ENCODE data around the gene NDUFA8.

The NDUFA8 gene

GRCh38 chr9:122192914-122193525 lies 33.4 kb upstream of the NDUFA8 start:
- in situ Hi-C loops (cut with MboI; ENCODE audit: low sequenced_read_pairs), result no loop called here
- H3K4me3 ChIP-seq, result no peak overlapping the region
- H3K9me3 ChIP-seq, result no peaks in the 10 kb centered on the region
- H3K36me3 ChIP-seq (replicated peaks), result no peaks in the 10 kb centered on the region
- H3K27me3 ChIP-seq (ENCODE audit: low read depth), result no peaks in the 10 kb centered on the region
- DNase-seq (ENCODE audit: low spot score in 2 of 2), result no peak
- H3K4me1 ChIP-seq, result peaks cover 8% of the 10 kb centered on the region; the same call in 1 of the 2 replicates

GRCh38 chr9:122192261-122192875 lies 32.8 kb upstream of the NDUFA8 start:
- Histone ChIP-seq H3K27me3 (ENCODE audit: low read depth) (no peaks in the 10 kb centered on the region), H3K9me3 (no peaks in the 10 kb centered on the region), H3K4me1 (peaks cover 8% of the 10 kb centered on the region; the same call in 1 of the 2 replicates), H3K4me3 (no peak overlapping the region), H3K36me3 (replicated peaks) (no peaks in the 10 kb centered on the region)
- peak in 1 of 2 experiments; percentile 50 for DNase-seq (ENCODE audit: low spot score in 2 of 2)
- in situ Hi-C loops (cut with MboI; ENCODE audit: low sequenced_read_pairs), result no loop called here

- H3K27me3 ChIP-seq (ENCODE audit: low read depth), result no peaks in the 10 kb centered on the region
- no peaks in the 10 kb centered on the region for H3K36me3 ChIP-seq (replicated peaks)
- H3K4me1 ChIP-seq, result peaks cover 8% of the 10 kb centered on the region; the same call in 1 of the 2 replicates
- DNase-seq (ENCODE audit: low spot score in 2 of 2), result no peak
- H3K9me3 ChIP-seq, result no peaks in the 10 kb centered on the region
- no peak overlapping the region for H3K4me3 ChIP-seq
- in situ Hi-C loops (cut with MboI; ENCODE audit: low sequenced_read_pairs), result no loop called here
These were observed 32.0 kb upstream of the NDUFA8 start for GRCh38 chr9:122191584-122191983.

- Histone ChIP-seq H3K36me3 (replicated peaks) (no peaks in the 10 kb centered on the region), H3K27me3 (ENCODE audit: low read depth) (no peaks in the 10 kb centered on the region), H3K4me1 (peaks cover 8% of the 10 kb centered on the region; the same call in 1 of the 2 replicates), H3K9me3 (no peaks in the 10 kb centered on the region), H3K4me3 (no peak overlapping the region)
- in situ Hi-C loops (cut with MboI; ENCODE audit: low sequenced_read_pairs), result no loop called here
- DNase-seq (ENCODE audit: low spot score in 2 of 2), result no peak
These were observed 31.2 kb upstream of the NDUFA8 start for GRCh38 chr9:122190597-122191381.

- in situ Hi-C loops (cut with MboI; ENCODE audit: low sequenced_read_pairs), result no loop called here
- no peaks in the 10 kb centered on the region for H3K9me3 ChIP-seq
- no peaks in the 10 kb centered on the region for H3K36me3 ChIP-seq (replicated peaks)
- no peak overlapping the region for H3K4me3 ChIP-seq
- H3K27me3 ChIP-seq (ENCODE audit: low read depth), result peaks cover 6% of the 10 kb centered on the region
- peaks cover 13% of the 10 kb centered on the region; the same call in 1 of the 2 replicates for H3K4me1 ChIP-seq
- no peak for DNase-seq (ENCODE audit: low spot score in 2 of 2)
These were observed 28.8 kb upstream of the NDUFA8 start for GRCh38 chr9:122188369-122188768.

- in situ Hi-C loops (cut with MboI; ENCODE audit: low sequenced_read_pairs), result no loop called here
- H3K4me3 ChIP-seq, result no peak overlapping the region
- H3K27me3 ChIP-seq (ENCODE audit: low read depth), result peaks cover 12% of the 10 kb centered on the region
- H3K36me3 ChIP-seq (replicated peaks), result no peaks in the 10 kb centered on the region
- 0 out of 2 replicates have a peak, but pooled peaks cover 6% of the 10 kb centered on the region for H3K4me1 ChIP-seq
- DNase-seq (ENCODE audit: low spot score in 2 of 2), result no peak
- H3K9me3 ChIP-seq, result no peaks in the 10 kb centered on the region
These were observed 27.3 kb upstream of the NDUFA8 start for GRCh38 chr9:122186777-122187470.

- Histone ChIP-seq H3K4me3 (no peak overlapping the region), H3K27me3 (ENCODE audit: low read depth) (peaks cover 12% of the 10 kb centered on the region), H3K9me3 (no peaks in the 10 kb centered on the region), H3K4me1 (0 out of 2 replicates have a peak, but pooled peaks cover 6% of the 10 kb centered on the region), H3K36me3 (replicated peaks) (no peaks in the 10 kb centered on the region)
- DNase-seq (ENCODE audit: low spot score in 2 of 2), result no peak
- in situ Hi-C loops (cut with MboI; ENCODE audit: low sequenced_read_pairs), result no loop called here
These were observed 26.7 kb upstream of the NDUFA8 start for GRCh38 chr9:122186301-122186700.

GRCh38 chr9:122184551-122184950 lies 25.0 kb upstream of the NDUFA8 start:
- no peak for DNase-seq (ENCODE audit: low spot score in 2 of 2)
- no peaks in the 10 kb centered on the region for H3K9me3 ChIP-seq
- H3K4me1 ChIP-seq, result 0 out of 2 replicates have a peak, but pooled peaks cover 6% of the 10 kb centered on the region
- H3K27me3 ChIP-seq (ENCODE audit: low read depth), result peaks cover 12% of the 10 kb centered on the region
- in situ Hi-C loops (cut with MboI; ENCODE audit: low sequenced_read_pairs), result no loop called here
- H3K36me3 ChIP-seq (replicated peaks), result no peaks in the 10 kb centered on the region
- no peak overlapping the region for H3K4me3 ChIP-seq

- no peak overlapping the region for H3K4me3 ChIP-seq
- in situ Hi-C loops (cut with MboI; ENCODE audit: low sequenced_read_pairs), result no loop called here
These were observed 23.9 kb upstream of the NDUFA8 start for GRCh38 chr9:122183501-122183900.

GRCh38 chr9:122180633-122181032 lies 21.1 kb upstream of the NDUFA8 start:
- Histone ChIP-seq H3K27me3 (ENCODE audit: low read depth) (peaks cover 12% of the 10 kb centered on the region), H3K4me1 (0 out of 2 replicates have a peak, but pooled peaks cover 6% of the 10 kb centered on the region), H3K9me3 (no peaks in the 10 kb centered on the region), H3K36me3 (replicated peaks) (no peaks in the 10 kb centered on the region), H3K4me3 (no peak overlapping the region)
- no peak for DNase-seq (ENCODE audit: low spot score in 2 of 2)
- in situ Hi-C loops (cut with MboI; ENCODE audit: low sequenced_read_pairs), result no loop called here

More at GRCh38 chr9:122183501-122183900, 23.9 kb upstream of the NDUFA8 start:
- no peak for DNase-seq (ENCODE audit: low spot score in 2 of 2)
- no peaks in the 10 kb centered on the region for H3K9me3 ChIP-seq
- no peaks in the 10 kb centered on the region for H3K36me3 ChIP-seq (replicated peaks)
- peaks cover 12% of the 10 kb centered on the region for H3K27me3 ChIP-seq (ENCODE audit: low read depth)
- H3K4me1 ChIP-seq, result 0 out of 2 replicates have a peak, but pooled peaks cover 6% of the 10 kb centered on the region

- H3K36me3 ChIP-seq (replicated peaks), result no peaks in the 10 kb centered on the region
- H3K4me1 ChIP-seq, result 0 out of 2 replicates have a peak, but pooled peaks cover 6% of the 10 kb centered on the region
- no peak for DNase-seq (ENCODE audit: low spot score in 2 of 2)
- no peak overlapping the region for H3K4me3 ChIP-seq
- in situ Hi-C loops (cut with MboI; ENCODE audit: low sequenced_read_pairs), result no loop called here
- no peaks in the 10 kb centered on the region for H3K9me3 ChIP-seq
- H3K27me3 ChIP-seq (ENCODE audit: low read depth), result peaks cover 12% of the 10 kb centered on the region
These were observed 20.1 kb upstream of the NDUFA8 start for GRCh38 chr9:122179690-122180074.

GRCh38 chr9:122179054-122179689 lies 19.6 kb upstream of the NDUFA8 start:
- no peak for DNase-seq (ENCODE audit: low spot score in 2 of 2)
- Histone ChIP-seq H3K36me3 (replicated peaks) (no peaks in the 10 kb centered on the region), H3K4me1 (0 out of 2 replicates have a peak, but pooled peaks cover 6% of the 10 kb centered on the region), H3K9me3 (no peaks in the 10 kb centered on the region), H3K27me3 (ENCODE audit: low read depth) (peaks cover 12% of the 10 kb centered on the region), H3K4me3 (no peak overlapping the region)
- in situ Hi-C loops (cut with MboI; ENCODE audit: low sequenced_read_pairs), result no loop called here

GRCh38 chr9:122176916-122177315 lies 17.3 kb upstream of the NDUFA8 start:
- DNase-seq (ENCODE audit: low spot score in 2 of 2), result no peak
- peaks cover 2% of the 10 kb centered on the region; the same call in 1 of the 2 replicates for H3K27me3 ChIP-seq (ENCODE audit: low read depth)
- no peak overlapping the region for H3K4me3 ChIP-seq
- H3K36me3 ChIP-seq (replicated peaks), result no peaks in the 10 kb centered on the region
- in situ Hi-C loops (cut with MboI; ENCODE audit: low sequenced_read_pairs), result no loop called here
- no peaks in the 10 kb centered on the region for H3K4me1 ChIP-seq
- no peaks in the 10 kb centered on the region for H3K9me3 ChIP-seq
